ENCODE data around the gene LTA4H. TPM values are rescaled to one million over a fixed set of nuclear protein-coding genes. Genes with fewer than 3 reads are reported as not detected.
A peak's percentile ranks its signal among the peaks of the same experiment; 100 is the strongest.

The LTA4H gene
- total and polyA plus RNA-seq, 10 donors, result 58.0 to 183 (median 93.5) TPM

DNA sequence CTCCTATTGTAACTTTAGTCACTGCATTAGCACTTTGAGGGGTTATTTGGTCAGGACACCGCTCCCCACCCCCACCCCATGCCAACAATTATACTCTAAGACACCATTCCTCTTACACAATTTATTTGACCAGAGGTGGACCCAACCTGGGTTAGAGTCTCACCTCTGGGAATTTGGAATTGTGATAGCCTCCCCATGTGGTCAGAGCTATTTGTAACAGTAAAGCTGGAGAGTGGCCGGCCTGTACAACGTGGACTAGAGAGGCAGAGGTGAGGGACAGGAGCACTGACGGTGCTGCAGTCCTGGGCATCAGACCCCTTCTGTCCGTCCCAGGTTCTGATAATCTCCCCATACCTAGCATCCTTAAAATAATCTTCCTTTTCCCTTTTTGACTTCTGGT lies 35.9 kb downstream of the LTA4H start:
- Histone ChIP-seq H3K36me3 (peaks cover 0 to 66% (median 36%) of the 10 kb centered on the region in 6 donors), H3K27ac (peak overlapping the region in 1 of 8 donors; percentile 91), H3K4me3 (no peak overlapping the region), H3K27me3 (replicated peaks in 1 of 7) (no peaks in the 10 kb centered on the region), H3K4me1 (peaks cover 0 to 24% (median 6%) of the 10 kb centered on the region in 6 donors), H3K9me3 (no peaks in the 10 kb centered on the region)
- 69 to 95% (median 84%) methylated on average over 5 of the region's 5 CpGs for WGBS, 5 donors
- intact Hi-C loops (cut with DNase I; ENCODE audit: low total_unique reads), result loop anchor here (10.0 kb wide), 1 partner anchor 175 kb away; no protein-coding TSS in a partner anchor
- TF ChIP-seq CTCF (IDR thresholded peaks at IDR 0.05 in 8 of 11, conservative IDR thresholded peaks at IDR 0.05 in 3 of 11), result no peak
- no peak for TF ChIP-seq POLR2AphosphoS5 (IDR thresholded peaks at IDR 0.05)
- no peak for TF ChIP-seq POLR2A (IDR thresholded peaks at IDR 0.05)
- DNase-seq, result no peak

DNA sequence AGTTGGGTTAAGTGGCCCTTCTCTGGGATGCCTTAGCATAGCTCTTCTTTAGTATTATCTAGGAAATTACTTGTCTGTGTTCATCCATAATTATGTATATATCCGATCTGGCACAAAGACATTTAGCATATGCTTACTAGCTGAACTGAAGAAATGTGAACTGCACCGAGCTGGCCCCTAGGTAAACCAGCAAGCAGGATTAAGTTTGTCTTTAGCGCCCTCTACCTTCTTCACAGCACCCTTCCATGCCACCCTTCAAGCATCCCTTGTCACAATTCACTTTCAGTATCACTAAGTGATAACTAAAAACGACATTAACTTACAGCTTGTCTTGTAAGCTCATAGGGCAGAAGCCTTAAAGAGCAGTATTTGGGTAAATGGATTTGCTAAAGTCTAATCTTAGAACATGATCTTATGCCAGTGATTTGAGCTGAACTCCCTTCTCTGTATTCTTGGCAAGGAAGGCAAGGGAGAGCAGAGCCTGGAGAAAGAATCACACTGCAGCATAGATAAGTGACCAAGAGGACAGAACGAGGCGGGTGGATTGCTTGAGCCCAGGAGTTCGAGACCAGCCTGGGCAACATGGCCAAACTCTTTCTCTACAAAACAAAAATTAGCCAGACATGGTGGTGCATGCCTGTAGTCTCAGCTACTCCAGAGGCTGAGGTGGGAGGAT lies 36.6 kb downstream of the LTA4H start:
- DNase-seq, result no peak
- H3K4me1 ChIP-seq, result peaks cover 0 to 24% (median 6%) of the 10 kb centered on the region in 6 donors
- no peak overlapping the region for H3K4me3 ChIP-seq
- WGBS, 5 donors, result 31 to 44% (median 40%) methylated on average over 7 of the region's 7 CpGs
- no peaks in the 10 kb centered on the region for H3K27me3 ChIP-seq (replicated peaks in 1 of 7)
- TF ChIP-seq POLR2A (IDR thresholded peaks at IDR 0.05) (no peak), POLR2AphosphoS5 (IDR thresholded peaks at IDR 0.05) (peak in 1 of 3 donors; percentile 19), CTCF (IDR thresholded peaks at IDR 0.05 in 8 of 11, conservative IDR thresholded peaks at IDR 0.05 in 3 of 11) (peak; percentile 69 to 90 (median 81))
- no peaks in the 10 kb centered on the region for H3K9me3 ChIP-seq
- peak overlapping the region in 3 of 8 donors; percentile 84 to 91 (median 84) for H3K27ac ChIP-seq
- intact Hi-C loops (cut with DNase I; ENCODE audit: low total_unique reads), result loop anchor here (10.0 kb wide), 1 partner anchor 174 kb away; no protein-coding TSS in a partner anchor
- peaks cover 0 to 64% (median 29%) of the 10 kb centered on the region in 6 donors for H3K36me3 ChIP-seq

GRCh38 chr12:95997911-95998510 lies 37.4 kb downstream of the LTA4H start:
- Histone ChIP-seq H3K36me3 (peaks cover 0 to 64% (median 22%) of the 10 kb centered on the region in 6 donors), H3K27ac (peak overlapping the region in 4 of 8 donors; percentile 67 to 91 (median 84)), H3K4me1 (peaks cover 0 to 24% (median 6%) of the 10 kb centered on the region in 6 donors), H3K9me3 (no peaks in the 10 kb centered on the region), H3K27me3 (replicated peaks in 1 of 7) (no peaks in the 10 kb centered on the region), H3K4me3 (peak overlapping the region in 1 of 8 donors; percentile 54)
- no peak for DNase-seq
- 65 to 84% (median 69%) methylated on average over 5 of the region's 5 CpGs for WGBS, 5 donors
- TF ChIP-seq POLR2A (IDR thresholded peaks at IDR 0.05) (no peak), POLR2AphosphoS5 (IDR thresholded peaks at IDR 0.05) (no peak), CTCF (IDR thresholded peaks at IDR 0.05 in 8 of 11, conservative IDR thresholded peaks at IDR 0.05 in 3 of 11) (no peak)
- intact Hi-C loops (cut with DNase I; ENCODE audit: low total_unique reads), result loop anchor here (10.0 kb wide), 1 partner anchor 173 kb away; no protein-coding TSS in a partner anchor

DNA sequence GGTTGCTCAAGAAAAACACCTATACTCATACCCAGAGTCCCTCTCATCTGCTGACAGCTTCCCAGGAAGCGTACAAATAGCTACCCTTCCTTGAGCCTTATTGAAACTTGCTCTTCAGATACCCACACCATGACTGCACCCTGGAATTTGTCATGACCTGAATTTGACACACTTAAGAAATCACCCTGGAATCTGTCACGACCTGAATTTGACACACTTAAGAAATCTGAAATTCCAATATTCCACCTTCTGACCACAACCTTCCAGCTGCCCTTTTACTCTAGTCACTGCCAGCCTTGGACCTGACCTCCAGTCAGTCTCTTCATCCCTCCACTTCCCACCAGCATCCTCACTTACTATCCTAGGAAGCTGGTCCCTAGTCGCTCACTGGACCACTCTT lies 38.1 kb downstream of the LTA4H start:
- Histone ChIP-seq H3K27ac (peak overlapping the region in 4 of 8 donors; percentile 67 to 91 (median 84)), H3K36me3 (peaks cover 0 to 64% (median 16%) of the 10 kb centered on the region in 6 donors), H3K9me3 (no peaks in the 10 kb centered on the region), H3K4me1 (peaks cover 0 to 24% (median 6%) of the 10 kb centered on the region in 6 donors), H3K4me3 (peak overlapping the region in 1 of 8 donors; percentile 54), H3K27me3 (replicated peaks in 1 of 7) (no peaks in the 10 kb centered on the region)
- TF ChIP-seq POLR2A (IDR thresholded peaks at IDR 0.05), result no peak
- TF ChIP-seq CTCF (IDR thresholded peaks at IDR 0.05 in 8 of 11, conservative IDR thresholded peaks at IDR 0.05 in 3 of 11), result no peak
- no peak for TF ChIP-seq POLR2AphosphoS5 (IDR thresholded peaks at IDR 0.05)
- intact Hi-C loops (cut with DNase I; ENCODE audit: low total_unique reads), result loop anchor here (10.0 kb wide), 1 partner anchor 172 kb away; no protein-coding TSS in a partner anchor
- WGBS, 5 donors, result 86 to 95% (median 88%) methylated on average over 3 of the region's 3 CpGs
- no peak for DNase-seq

All from spleen (tissue), 11 donors.